ENCODE data around the gene SCN1B.

Gene SCN1B

DNA sequence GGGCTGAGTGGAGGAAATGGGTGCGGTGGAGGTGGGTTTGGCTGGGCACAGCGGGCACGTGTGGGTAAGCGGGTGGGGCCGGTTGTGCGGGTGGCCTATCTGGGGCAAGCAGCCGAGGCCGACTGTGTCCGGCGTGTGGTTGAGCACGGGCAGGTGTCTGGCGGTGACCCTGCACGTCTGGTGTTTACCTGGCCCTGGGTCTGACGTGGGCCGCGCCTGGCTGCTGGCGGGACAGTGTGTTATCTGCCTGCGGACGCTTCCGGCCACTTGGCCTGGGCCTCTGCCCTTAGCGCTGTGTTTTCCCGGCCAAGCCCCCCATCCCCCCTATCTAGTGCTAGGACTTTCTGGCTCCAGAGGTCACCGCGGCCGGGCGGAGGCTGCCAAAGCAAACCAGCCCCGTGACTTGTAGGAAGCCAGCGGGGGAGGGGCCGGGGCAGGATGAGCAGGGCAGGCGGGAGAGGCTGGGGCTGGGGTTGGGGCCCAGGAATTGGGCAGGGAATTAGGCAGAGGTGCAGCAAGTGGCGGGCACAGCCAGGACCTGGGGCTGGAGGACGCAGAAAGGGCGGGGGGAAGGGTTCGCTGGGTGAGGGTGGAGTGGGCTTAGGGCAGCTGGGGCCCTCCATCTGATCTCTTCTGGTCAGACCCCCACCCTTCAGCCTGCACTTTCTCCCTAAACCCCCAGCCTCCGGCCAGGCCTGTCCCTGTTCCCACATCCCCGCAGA lies 10.7 kb downstream of the SCN1B start:
- Histone ChIP-seq H3K79me2 (ENCODE audit: low read length) (no peaks in the 10 kb centered on the region), H3K9me3 (replicated peaks; ENCODE audit: insufficient read depth, low read length) (no peaks in the 10 kb centered on the region), H3K27me3 (replicated peaks; ENCODE audit: insufficient read depth, low read length) (peaks cover 88% of the 10 kb centered on the region), H3K27ac (ENCODE audit: low read length) (no peak overlapping the region), H3K4me3 (ENCODE audit: low read length) (no peak overlapping the region), H3K9me2 (replicated peaks; ENCODE audit: insufficient read depth, low read length) (no peaks in the 10 kb centered on the region), H4K20me1 (ENCODE audit: insufficient read depth, low read length) (0 out of 2 replicates have a peak, but pooled peaks cover 2% of the 10 kb centered on the region), H3K36me3 (replicated peaks; ENCODE audit: insufficient read depth, low read length) (no peaks in the 10 kb centered on the region), H2AFZ (ENCODE audit: low read length) (no peak overlapping the region), H3K4me1 (ENCODE audit: low read length) (no peaks in the 10 kb centered on the region), H3K9ac (ENCODE audit: low read length) (no peak overlapping the region), H3K4me2 (ENCODE audit: low read depth, low read length) (peak overlapping the region; percentile 34; the same call in 1 of the 2 replicates), H3F3A (ENCODE audit: insufficient read depth, low read length) (no peaks in the 10 kb centered on the region)
- TF ChIP-seq, protein P1, sequence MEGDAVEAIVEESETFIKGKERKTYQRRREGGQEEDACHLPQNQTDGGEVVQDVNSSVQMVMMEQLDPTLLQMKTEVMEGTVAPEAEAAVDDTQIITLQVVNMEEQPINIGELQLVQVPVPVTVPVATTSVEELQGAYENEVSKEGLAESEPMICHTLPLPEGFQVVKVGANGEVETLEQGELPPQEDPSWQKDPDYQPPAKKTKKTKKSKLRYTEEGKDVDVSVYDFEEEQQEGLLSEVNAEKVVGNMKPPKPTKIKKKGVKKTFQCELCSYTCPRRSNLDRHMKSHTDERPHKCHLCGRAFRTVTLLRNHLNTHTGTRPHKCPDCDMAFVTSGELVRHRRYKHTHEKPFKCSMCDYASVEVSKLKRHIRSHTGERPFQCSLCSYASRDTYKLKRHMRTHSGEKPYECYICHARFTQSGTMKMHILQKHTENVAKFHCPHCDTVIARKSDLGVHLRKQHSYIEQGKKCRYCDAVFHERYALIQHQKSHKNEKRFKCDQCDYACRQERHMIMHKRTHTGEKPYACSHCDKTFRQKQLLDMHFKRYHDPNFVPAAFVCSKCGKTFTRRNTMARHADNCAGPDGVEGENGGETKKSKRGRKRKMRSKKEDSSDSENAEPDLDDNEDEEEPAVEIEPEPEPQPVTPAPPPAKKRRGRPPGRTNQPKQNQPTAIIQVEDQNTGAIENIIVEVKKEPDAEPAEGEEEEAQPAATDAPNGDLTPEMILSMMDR (IDR thresholded peaks at IDR 0.05; ENCODE audit: low read length), result no peak
- DNase-seq, result no peak

DNA sequence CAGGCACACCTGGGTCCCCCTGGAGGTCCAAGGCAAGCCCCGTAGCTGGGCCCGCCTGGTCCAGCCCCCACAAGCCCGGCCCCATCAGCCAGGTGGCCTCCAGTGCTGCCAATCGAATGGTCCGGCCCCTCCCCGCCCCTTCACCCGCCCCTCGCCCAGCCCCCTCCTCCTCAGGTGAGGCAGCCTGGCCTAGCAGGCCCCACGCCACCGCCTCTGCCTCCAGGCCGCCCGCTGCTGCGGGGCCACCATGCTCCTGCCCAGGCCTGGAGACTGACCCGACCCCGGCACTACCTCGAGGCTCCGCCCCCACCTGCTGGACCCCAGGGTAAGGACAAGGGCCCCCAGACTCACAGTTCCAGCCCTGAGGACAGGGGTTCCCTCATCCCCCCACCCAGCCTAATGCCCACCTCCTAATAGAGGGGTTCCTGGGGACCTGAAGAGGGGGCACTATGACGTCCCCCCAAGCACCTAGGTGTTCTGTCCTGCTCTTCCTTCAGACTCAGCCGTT lies 11.3 kb downstream of the SCN1B start, which contains the start of gene HPN:
Gene HPN, plus strand, starts transcription at position 174 of the 508 bp plus-strand sequence. CDS start 786 bp downstream, outside the sequence.
- Histone ChIP-seq H3K4me1 (ENCODE audit: low read length) (no peaks in the 10 kb centered on the region), H2AFZ (ENCODE audit: low read length) (no peak within 1 kb of the TSS), H3K79me2 (ENCODE audit: low read length) (no peaks in the 10 kb centered on the region), H3F3A (ENCODE audit: insufficient read depth, low read length) (no peaks in the 10 kb centered on the region), H3K4me2 (ENCODE audit: low read depth, low read length) (peak within 1 kb of the TSS; percentile 34; the same call in 1 of the 2 replicates), H3K27ac (ENCODE audit: low read length) (no peak within 1 kb of the TSS), H3K9ac (ENCODE audit: low read length) (no peak within 1 kb of the TSS), H3K27me3 (replicated peaks; ENCODE audit: insufficient read depth, low read length) (peaks cover 83% of the 10 kb centered on the region), H4K20me1 (ENCODE audit: insufficient read depth, low read length) (0 out of 2 replicates have a peak, but pooled peaks cover 2% of the 10 kb centered on the region), H3K9me2 (replicated peaks; ENCODE audit: insufficient read depth, low read length) (no peaks in the 10 kb centered on the region), H3K9me3 (replicated peaks; ENCODE audit: insufficient read depth, low read length) (no peaks in the 10 kb centered on the region), H3K36me3 (replicated peaks; ENCODE audit: insufficient read depth, low read length) (no peaks in the 10 kb centered on the region), H3K4me3 (ENCODE audit: low read length) (no peak within 1 kb of the TSS)
- no peak for DNase-seq
- TF ChIP-seq EZH2phosphoT487 (IDR thresholded peaks at IDR 0.05; ENCODE audit: low read length), result no peak
- TF ChIP-seq, protein P1 (IDR thresholded peaks at IDR 0.05; ENCODE audit: low read length), result no peak
- TF ChIP-seq EZH2 (optimal IDR thresholded peaks at IDR 0.05; ENCODE audit: low read depth, low read length), result no peak

DNA sequence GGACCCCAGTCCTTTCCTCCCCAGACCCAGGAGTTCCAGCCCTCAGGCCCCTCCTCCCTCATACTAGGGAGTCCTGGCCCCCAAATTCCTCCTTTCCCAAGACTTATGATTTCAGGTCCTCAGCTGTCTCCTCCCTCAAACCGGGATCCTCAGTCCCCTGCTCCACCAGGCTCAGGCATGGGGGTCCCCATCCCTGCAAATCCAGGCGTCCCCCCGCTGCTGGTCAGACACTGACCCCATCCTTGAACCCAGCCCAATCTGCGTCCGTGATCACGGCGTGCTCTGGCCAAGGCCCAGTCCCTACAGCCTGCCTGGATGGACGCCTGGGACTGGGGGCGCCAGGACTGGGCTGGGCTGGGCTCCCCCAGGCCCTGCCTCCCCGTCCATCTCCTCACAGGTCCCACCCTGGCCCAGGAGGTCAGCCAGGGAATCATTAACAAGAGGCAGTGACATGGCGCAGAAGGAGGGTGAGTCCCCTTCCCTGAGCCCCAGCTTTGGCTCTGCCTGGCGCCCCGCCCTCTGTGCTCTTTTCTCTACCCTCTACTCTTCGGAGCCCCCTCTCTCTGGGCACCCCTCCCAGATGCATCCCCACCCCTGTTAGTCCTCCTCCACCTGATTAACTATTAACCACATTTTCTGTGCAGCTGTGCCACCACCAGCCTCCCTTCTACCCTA lies 11.9 kb downstream of the SCN1B start:
- Histone ChIP-seq H3K4me1 (ENCODE audit: low read length) (no peaks in the 10 kb centered on the region), H4K20me1 (ENCODE audit: insufficient read depth, low read length) (0 out of 2 replicates have a peak, but pooled peaks cover 2% of the 10 kb centered on the region), H3K4me2 (ENCODE audit: low read depth, low read length) (no peak overlapping the region), H3K9me2 (replicated peaks; ENCODE audit: insufficient read depth, low read length) (no peaks in the 10 kb centered on the region), H2AFZ (ENCODE audit: low read length) (no peak overlapping the region), H3K9ac (ENCODE audit: low read length) (no peak overlapping the region), H3K79me2 (ENCODE audit: low read length) (no peaks in the 10 kb centered on the region), H3F3A (ENCODE audit: insufficient read depth, low read length) (no peaks in the 10 kb centered on the region), H3K9me3 (replicated peaks; ENCODE audit: insufficient read depth, low read length) (no peaks in the 10 kb centered on the region), H3K4me3 (ENCODE audit: low read length) (no peak overlapping the region), H3K27ac (ENCODE audit: low read length) (no peak overlapping the region), H3K36me3 (replicated peaks; ENCODE audit: insufficient read depth, low read length) (no peaks in the 10 kb centered on the region), H3K27me3 (replicated peaks; ENCODE audit: insufficient read depth, low read length) (peaks cover 80% of the 10 kb centered on the region)
- TF ChIP-seq, protein P1 (IDR thresholded peaks at IDR 0.05; ENCODE audit: low read length), result no peak
- TF ChIP-seq EZH2phosphoT487 (IDR thresholded peaks at IDR 0.05; ENCODE audit: low read length), result no peak
- TF ChIP-seq EZH2 (optimal IDR thresholded peaks at IDR 0.05; ENCODE audit: low read depth, low read length), result no peak
- DNase-seq, result no peak
